ENCODE measurements around the gene KRTAP5-2.
"Not testable (repeated sequence)": the region's sequence is repeated elsewhere in the genome, so short reads cannot be mapped to it uniquely, and the experiment has no call there.

The KRTAP5-2 gene

DNA sequence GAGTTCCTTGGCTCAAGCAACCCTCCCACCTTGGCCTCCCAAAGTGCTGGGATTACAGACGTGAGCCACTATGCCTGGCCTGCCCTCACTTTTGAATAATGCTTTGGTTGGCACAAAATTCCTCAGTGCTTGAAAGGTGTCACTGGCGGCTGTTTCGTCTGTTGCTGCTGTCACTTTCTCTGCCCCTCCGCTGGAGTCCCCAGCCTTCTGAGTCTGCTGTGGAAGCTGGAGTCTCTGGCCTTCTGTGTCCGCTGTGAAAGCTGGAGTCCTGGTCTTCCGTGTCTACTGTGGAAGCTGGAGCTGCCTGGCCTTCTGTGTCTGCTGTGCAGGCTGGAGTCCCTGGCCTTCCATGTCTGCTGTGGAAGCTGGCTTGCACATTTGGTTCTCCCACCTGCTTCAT lies 8.1 kb downstream of the KRTAP5-2 start:
- no peak for DNase-seq (ENCODE audit: low read depth)

DNA sequence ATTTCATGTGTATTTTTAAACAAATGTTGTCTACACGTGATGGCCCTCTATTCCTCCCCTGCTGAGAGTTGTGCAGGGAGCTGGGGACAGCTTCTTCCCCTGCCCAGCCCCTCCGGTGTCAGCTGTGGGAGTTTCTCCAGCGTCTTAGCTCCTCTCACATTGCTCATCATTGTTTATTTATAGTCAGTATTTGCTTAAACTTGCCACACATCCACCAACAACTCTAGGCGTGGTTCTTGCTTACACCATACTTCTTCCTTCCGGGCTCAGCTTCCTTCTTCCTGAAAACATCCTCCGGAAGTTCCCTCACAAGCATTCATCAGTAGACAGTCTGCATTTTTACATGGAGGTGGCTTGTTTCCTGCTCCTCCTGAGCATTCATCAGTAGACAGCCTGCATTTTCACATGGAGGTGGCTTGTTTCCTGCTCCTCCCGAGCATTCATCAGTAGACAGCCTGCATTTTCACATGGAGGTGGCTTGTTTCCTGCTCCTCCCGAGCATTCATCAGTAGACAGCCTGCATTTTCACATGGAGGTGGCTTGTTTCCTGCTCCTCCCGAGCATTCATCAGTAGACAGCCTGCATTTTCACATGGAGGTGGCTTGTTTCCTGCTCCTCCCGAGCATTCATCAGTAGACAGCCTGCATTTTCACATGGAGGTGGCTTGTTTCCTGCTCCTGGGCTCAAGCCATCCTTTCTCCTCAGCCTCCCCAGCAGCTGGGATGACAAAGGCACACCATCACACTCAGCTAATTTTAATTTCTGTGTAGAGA lies 8.7 kb downstream of the KRTAP5-2 start:
- DNase-seq (ENCODE audit: low read depth): not testable (repeated sequence)

DNA sequence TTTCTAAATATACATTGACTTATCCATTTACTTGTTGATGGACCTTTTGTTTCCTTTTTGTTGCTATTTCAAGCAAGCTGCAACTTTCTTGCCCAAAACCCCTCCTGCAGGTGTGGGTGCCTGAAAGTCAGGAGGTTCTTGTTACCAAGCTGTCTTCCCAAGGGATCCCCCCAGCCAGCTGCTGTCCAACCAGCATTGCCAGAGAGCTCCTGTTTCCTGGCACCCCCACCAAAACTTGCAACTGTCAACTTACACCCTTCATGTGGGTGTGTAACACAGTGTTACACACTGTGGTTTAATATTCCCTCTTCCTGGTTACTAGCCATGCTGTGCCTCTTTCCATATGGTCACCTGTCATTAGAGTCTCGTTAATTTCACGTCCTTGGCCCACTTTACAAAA lies 11.4 kb downstream of the KRTAP5-2 start:
- no peak for DNase-seq (ENCODE audit: low read depth)

DNA sequence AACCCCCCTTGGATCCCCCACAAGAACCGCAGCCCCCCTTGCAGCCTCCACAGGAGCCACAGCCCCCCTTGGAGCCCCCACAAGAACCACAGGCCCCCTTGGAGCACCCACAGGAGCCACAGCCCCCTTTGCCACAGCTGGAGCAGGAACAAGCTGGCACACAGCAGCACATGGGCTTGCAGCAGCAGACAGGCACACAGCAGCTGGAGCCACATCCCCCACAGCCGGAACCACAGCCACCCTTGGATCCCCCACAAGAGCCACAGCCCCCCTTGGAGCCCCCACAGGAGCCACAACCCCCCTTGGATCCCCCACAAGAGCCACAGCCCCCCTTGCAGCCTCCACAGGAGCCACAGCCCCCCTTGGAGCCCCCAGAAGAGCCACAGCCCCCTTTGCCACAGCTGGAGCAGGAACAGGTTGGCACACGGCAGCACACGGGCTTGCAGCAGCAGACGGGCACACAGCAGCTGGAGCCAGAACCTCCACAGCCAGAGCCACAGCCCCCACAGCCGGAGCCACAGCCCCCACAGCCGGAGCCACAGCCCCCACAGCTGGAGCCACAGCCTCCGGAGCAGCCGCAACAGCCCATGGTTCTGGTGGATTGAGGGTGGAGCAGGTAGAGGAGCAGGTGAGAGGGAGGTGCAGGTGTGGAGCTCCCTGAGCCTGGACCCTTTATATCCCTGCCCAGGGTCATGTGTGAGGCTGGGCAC lies 13.3 kb downstream of the KRTAP5-2 start, which contains the start of gene KRTAP5-1:
TSS of gene KRTAP5-1 (minus strand) at position 623 of the 710 bp plus-strand sequence. CDS start at position 589, 34 bp downstream.
- not testable (repeated sequence) for DNase-seq (ENCODE audit: low read depth)

DNA sequence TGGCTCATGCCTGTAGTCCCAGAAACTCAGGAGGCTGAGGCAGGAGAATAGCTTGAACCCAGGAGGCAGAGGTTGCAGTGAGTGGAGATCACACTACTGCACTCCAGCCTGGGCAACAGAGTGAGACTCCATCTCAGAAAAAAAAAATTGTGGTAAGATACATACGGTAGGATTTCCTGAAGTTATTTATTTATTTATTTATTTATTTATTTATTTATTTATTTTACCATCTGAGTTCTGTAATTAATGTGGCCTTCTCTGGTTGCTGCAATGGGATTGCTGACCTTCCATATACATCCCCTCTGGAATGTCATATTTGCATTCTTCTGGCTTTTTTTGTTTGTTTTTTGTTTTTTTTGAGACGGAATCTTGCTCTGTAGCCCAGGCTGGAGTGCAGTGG lies 15.2 kb downstream of the KRTAP5-2 start:
- DNase-seq (ENCODE audit: low read depth): not testable (repeated sequence)

DNA sequence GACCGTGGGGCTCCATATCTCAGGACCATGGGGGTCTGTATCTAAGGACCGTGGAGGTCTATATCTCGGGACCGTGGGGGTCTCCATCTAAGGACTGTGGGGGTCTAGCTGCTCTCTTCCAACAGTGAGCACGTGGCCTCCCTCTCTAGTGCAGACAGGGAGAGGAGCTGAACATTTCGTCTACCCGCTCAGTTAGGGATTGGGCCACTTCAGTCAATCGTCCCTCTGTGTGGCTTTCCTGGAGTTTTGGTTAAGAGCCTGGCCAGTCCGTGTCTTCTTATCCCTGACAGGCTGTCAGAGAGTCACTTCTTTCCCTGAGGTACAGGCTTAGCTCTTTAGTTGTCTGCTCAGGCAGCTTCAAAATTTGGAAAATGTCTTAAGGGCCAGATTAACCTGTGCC lies 16.1 kb downstream of the KRTAP5-2 start:
- no peak for DNase-seq (ENCODE audit: low read depth)

DNA sequence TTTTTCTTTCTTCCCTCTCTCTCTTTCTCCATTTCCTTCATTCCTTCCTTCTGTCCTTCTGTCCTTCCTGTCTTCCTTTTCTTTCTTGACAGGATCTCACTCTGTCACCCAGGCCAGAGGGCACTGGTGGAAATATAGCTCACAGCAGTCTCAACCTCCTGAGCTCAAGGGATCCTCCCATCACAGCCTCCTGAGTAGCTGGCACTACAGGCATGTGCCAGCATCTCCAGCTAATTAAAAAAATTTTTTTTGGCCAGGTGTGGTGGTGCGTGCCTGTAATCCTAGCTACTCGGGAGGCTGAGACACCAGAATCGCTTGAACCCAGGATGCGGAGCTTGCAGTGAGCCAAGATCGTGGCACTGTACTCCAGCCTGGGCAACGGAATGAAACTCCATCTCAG lies 21.3 kb downstream of the KRTAP5-2 start:
- no peak for DNase-seq (ENCODE audit: low read depth)

DNA sequence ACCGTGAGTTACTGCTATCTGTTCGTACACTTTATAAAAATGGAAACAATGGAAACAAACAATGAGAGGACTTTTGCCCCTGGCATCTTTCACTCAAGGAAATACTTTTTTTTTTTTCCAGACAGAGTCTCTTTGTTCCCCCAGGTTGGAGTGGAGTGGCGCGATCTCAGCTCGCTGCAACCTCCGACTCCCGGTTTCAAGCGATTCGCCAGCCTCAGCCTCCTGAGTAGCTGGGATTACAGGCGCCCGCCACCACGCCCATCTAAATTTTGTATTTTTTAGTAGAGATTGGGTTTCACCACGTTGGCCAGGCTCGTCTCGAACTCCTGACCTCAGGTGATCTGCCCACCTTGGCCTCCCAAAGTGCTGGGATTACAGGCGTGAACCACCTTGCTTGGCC lies 22.3 kb downstream of the KRTAP5-2 start:
- not testable (repeated sequence) for DNase-seq (ENCODE audit: low read depth)

DNA sequence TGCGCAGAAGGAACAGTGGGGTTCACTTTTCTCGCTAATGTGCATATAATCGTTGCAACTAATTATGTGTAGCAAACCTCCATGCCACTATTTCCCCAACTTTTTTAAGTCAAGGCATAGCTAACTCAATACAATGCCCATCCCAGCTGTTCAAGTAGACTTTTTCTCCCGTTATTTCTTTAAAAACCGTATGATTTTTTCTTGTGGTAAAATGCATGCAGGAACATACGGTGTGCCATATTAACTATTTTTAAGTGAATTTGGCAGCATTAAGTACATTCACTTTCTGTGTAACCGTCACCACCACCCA lies 23.2 kb downstream of the KRTAP5-2 start:
- no peak for DNase-seq (ENCODE audit: low read depth)

DNA sequence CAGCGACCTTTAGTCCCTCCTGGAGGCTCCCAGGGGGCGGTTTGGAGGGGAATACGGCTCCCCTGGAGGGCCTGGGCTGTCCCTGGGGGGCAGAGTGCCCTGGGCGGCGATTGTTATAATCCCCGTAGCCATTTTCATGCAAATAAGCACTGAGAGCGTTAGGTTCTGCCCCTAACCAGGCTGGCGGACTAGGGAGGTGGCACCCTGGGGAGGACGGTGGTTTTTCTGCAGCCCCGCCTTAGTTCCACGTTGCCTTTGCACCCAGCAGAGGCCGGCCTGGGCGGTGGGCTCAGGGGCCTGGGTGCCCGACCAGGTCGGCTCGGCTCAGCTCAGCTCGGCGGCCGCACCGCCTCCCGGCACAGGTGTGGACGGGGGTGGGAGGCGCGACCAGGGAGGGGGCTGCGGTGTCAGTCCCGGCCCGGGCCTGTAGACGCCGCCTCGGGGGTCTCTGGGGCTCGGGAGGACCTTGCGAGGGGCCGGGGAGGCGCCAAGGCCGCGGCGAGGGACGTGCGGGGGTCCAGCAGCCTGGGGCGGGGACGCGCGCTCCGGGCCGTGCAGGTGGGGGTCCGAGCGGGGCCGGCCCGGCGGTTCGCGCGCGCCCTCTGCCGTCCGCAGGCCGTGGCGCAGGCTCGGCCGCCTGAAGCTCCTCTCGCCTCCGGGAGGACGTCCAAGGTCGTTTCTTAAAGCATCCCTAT lies 23.7 kb downstream of the KRTAP5-2 start:
- DNase-seq (ENCODE audit: low read depth): no peak

DNA sequence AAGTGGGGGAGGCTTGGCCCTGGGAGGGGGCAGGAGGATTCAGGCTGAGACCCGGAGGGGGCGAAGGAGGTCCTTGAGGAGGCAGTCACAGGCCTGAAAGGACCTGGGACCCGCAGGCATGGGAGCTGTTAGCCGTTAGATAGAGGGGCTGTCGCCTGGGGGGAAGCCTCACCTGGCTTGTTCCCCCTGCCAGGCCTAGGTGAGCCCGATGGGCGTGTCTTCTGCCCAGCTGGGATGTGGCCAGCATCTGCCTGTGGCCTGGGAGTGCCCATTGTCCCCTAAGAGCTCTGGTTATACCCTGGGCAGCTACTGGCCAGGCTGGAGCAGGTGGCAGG lies 24.2 kb downstream of the KRTAP5-2 start:
- DNase-seq (ENCODE audit: low read depth): no peak

DNA sequence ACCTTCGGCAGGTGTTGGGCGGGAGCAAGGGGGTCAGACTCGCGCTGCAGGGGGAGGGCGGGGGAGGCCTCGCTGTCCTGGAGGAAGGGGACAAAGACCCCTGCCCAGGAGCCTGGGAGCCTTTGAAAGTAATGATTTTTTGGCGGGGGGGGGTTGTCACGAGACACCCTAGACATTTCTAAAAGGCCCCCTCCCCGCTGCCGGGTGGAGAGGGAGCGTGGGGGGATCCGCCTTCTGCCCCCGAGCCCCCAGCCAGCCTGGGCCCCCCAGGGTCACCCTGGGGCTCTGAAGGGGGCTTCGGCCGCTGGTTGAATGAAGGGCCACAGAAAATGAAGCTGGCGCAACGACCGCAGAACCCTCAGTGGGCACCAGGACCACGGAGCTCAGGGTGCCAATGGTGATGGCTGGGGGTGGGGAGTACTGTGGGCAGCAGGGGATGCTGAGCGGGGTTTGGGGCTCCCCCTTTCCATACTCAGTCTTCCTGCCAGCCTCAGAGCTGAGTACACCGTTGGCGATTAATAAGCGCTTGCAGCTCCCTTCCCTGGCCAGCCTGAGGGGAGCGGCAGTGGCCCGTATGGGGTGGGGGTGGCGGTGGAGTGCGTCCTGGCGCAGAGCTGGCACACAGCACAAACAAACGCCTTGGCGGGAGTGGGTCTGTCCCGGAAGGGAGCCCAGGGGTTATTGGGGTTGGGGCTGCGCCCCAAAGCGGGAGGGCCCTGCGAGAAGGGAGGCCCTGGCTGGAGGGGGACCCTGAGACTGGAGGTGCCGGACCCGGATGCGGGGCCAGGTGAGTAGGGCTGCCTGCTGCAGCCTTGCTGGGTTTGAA lies 24.8 kb downstream of the KRTAP5-2 start:
- DNase-seq (ENCODE audit: low read depth): no peak

DNA sequence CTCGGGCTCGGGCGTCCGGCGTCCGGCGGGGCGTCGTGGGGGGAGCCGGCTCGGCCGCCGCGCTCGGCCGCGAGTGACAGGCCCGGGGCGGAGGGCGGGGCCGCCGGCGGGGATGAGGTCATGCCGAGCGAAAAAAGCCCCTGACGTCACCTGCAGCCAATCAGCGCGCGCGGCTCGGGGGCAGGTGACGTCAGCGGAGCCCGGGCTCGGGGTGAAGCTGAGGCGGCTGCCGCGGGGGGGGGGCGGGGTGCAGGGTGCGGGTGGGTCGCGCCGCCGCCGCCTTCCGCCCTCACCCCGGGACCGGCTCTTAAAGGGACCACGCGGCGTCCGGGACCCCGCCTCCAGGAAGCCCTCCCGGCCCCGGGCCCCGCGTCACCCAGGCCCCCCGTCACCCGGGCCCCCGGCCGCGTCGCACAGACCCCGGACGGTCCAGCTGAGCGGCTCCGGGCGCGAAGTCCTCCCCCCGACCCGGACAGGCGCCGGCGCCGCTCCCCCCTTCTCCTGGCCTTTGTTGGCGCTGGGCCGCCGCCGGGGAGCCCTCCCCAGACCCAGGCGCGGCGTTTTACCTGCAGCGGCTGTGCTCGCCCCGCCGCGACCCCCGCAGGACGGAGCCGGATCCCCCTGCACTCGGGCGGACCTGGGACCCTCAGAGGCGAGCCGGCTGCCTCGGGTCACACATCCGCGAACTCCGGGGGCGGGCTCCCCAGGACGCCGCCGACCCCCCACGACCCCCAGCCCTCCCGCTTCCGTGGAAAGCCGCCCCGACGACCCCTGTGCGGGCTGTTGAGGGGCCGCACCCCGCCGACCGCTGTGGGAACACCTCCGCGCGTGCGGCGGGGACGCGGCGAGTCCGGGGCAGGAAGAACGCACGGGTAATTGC lies 25.7 kb downstream of the KRTAP5-2 start, which contains the start of gene DUSP8:
TSS of gene DUSP8 (minus strand) at position 75 of the 880 bp plus-strand sequence. CDS start 6,445 bp downstream, outside the sequence.
- DNase-seq (ENCODE audit: low read depth): peak; percentile 88

DNA sequence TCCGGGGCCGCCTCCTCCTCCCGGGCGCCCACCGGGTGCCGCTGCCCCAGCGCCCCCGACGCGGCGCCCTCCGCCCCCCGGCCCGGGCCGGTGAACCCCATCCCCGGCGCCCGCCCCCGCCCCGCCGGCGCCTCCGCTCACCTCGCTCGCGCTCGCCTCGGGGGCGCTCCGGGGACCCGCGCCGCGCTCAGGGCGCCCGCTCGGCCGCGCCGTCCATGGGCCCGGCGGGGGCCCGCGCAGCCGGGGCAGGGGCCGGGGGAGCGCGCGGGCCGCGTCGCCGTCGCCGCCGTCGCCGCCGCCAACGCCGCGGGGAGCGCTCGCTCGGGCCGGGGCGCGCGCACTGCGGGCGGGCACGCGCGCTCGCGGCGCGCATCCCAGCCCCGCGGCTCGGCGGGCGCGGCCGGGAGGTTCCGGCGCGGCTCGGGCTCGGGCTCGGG lies 26.3 kb downstream of the KRTAP5-2 start:
- no peak for DNase-seq (ENCODE audit: low read depth)

DNA sequence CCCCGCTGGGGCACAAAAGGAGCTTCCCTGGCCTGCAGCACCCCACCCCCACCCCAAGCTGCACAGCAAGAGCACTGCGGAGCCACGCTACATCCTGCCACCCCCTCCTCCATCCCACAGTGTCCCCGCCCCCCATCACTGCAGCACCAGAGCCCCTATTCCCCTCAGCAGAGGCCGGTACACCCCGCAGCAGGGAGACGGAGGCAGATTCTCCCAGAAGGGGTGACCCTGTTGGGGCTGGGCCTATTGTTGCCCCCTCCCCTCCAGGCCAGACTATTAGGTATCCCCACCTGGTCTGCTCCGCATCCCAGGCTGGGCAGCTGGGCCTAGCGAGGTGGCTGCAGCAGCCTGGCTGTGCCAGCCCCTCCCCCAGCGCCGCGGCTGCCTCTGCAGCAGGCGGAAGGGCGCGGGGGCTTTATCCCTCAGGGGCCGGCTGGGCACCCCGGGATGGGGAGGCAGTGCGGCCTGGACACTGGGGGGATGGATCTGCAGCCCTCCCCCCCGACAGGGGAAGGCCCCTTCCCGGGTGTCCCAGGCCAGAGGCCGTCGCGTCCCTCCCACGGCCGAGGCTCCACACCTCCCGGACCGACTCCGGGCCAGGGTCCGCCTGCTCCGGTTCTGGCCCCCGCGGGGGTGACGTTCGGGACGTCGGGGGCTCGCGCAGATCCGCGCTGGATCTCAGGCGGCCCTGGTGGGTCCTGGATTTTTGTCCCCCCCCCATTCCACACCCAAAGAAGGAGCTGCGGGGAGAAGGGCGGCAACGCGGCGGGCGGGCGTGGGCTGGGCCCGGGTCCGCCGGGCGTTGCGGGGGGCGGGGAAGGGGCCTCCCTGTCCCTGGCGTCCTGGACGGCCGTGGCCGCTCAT lies 27.0 kb downstream of the KRTAP5-2 start:
- DNase-seq (ENCODE audit: low read depth): no peak

DNA sequence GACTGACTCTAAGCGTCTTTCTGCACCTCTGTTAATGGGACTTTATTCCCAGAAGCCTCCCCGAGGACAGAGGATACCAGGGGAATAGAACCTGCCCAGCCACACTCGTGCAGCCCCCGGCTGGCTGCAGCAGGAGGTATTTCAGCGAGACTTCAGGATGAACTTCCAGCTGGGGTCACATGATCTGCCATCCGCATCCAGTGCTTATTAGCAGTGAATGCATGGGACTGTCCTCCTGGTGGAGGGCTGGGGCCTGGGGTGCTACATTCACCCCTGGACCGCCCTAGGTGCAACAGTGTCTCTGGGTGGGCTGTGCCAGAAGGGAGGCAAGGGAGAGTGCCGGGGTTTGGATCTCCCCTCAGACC lies 27.6 kb downstream of the KRTAP5-2 start:
- no peak for DNase-seq (ENCODE audit: low read depth)

DNA sequence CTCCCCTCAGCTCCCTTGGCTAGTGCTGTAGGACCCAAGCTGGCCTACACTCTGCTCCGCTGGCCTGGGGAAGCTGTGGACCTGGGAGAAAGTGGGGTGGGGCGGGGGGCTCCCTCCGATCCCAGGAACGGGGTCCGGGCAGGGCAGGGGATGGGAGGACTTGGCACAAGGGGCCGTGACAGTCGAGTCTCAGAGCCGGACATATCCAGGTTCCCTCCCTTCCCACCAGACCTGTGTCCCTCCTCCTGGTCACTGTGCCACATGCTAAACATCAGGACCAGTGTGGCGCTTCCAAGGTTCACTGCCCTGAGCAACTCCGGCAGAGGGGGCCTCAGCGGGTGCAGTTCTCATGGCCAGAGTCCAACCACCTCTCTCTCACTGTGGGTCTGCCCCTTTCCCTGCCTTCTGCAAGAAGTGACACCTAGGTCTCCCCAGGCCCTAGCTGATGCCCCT lies 28.1 kb downstream of the KRTAP5-2 start:
- no peak for DNase-seq (ENCODE audit: low read depth)

DNA sequence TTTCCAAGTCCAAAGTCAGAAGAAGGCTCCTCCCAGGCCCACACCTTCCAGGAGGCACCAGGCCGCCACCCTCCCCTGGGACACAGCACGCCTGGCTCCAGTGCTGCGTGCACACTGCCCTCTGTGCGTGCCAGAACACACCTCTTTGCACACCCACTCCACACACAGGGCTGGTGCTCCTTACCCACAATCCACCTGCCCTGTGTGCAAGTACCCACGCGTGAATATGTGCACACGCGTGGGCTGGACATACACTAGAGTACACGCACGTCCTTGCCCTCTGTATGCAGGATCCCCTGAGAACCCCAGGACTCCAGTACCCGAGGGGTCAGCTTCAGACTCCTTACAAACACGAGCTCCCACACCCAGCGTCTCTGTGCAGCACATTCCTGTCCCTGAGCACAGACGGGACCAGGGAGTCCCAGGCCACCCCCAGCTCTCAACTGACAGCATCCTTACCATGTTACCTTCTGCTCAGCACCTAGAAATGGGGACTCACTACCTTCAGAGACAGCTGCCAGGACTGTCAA lies 28.8 kb downstream of the KRTAP5-2 start:
- no peak for DNase-seq (ENCODE audit: low read depth)

DNA sequence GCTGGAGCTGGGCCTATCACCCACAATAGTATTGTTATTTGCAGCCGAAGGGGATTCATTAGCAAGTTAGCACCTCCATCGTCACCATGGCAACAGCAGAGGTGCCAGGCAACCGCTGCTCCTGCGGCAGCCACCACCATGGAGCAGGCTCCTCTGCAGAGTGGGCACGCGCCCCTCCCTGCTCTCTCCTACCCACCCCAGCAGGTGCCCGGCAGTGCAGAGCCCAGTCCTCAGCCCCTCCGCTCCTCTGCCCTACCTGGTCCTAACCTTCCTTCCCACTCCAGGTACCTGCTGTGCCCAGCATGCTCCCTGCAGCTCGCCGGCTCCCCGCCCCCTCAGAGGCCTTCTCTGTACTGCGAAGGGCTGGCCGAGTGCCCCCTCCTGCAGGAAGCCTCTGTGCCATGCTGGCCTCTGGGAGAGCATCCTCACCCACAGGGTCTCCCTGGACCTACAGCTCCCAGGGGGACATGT lies 29.6 kb downstream of the KRTAP5-2 start:
- DNase-seq (ENCODE audit: low read depth): no peak

DNA sequence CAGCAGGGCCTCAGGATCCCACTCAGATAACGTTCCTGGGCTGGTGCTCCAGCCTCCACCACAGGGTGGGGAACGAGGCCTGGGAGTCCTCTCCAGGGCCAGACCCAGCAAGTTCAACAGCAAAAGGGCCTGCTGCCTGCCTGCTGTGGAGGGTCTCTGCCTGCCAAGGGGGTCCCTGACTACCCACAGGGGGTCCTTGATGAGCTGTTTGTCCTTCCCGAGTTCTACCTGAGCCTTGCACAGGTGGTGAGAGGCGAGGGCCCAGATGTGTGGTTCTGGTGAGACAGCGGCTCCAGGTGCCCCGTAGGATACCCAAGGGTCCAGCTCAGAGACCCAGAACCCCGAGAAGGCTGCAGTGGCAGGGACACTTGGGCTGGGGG lies 30.4 kb downstream of the KRTAP5-2 start:
- DNase-seq (ENCODE audit: low read depth): no peak

All from stimulated activated CD8-positive, alpha-beta memory T cell treated with anti-CD3 and anti-CD28 coated beads, Interleukin-12 subunit alpha, Interleukin-12 subunit beta, amount 100 ng/mL, for 4 hours (primary cell).